Epithelial cell of esophagus (primary cell): Measurements from ENCODE around the gene HAUS7.

Experiments used
- DNase-seq: peaks from one replicate; pipeline ENCODE4 v3.0.0; 2010; ENCODE audit warnings: low read depth
- H3K4me3 ChIP-seq: 2 replicates; pipeline ENCODE4 v1.5.1; 2011; ENCODE audit warnings: mild to moderate bottlenecking, low read length, control low read depth
- CTCF ChIP-seq: IDR thresholded peaks from 2 replicates; pipeline ENCODE4 v1.5.1; 2011; ENCODE audit warnings: low read depth, mild to moderate bottlenecking, low read length, control low read depth, inconsistent platforms; ENCODE audit not compliant: insufficient read depth; ENCODE audit errors: missing control alignments

HAUS7 gene

GRCh38 chrX:153507484-153508178 lies 37.3 kb upstream of the HAUS7 start:
- no peak overlapping the region for H3K4me3 ChIP-seq
- peak; percentile 70 for TF ChIP-seq CTCF
- DNase-seq: peak; percentile 62

GRCh38 chrX:153505361-153505760 lies 35.0 kb upstream of the HAUS7 start:
- no peak for TF ChIP-seq CTCF
- no peak overlapping the region for H3K4me3 ChIP-seq
- no peak for DNase-seq

- no peak for DNase-seq
- TF ChIP-seq CTCF: no peak
These were observed 34.2 kb upstream of the HAUS7 start for GRCh38 chrX:153504445-153505016.

GRCh38 chrX:153502796-153503195 lies 32.4 kb upstream of the HAUS7 start:
- H3K4me3 ChIP-seq: no peak overlapping the region
- TF ChIP-seq CTCF: no peak
- no peak for DNase-seq

More at GRCh38 chrX:153504445-153505016, 34.2 kb upstream of the HAUS7 start:
- H3K4me3 ChIP-seq: no peak overlapping the region

- TF ChIP-seq CTCF: no peak
- H3K4me3 ChIP-seq: no peak overlapping the region
- DNase-seq: no peak
These were observed 31.8 kb upstream of the HAUS7 start for GRCh38 chrX:153502131-153502530.

GRCh38 chrX:153501530-153501929 lies 31.2 kb upstream of the HAUS7 start:
- DNase-seq: no peak
- no peak overlapping the region for H3K4me3 ChIP-seq
- no peak for TF ChIP-seq CTCF
